ENCODE results near the gene SLC47A1. TPM values are rescaled to one million over a fixed set of nuclear protein-coding genes. Genes with fewer than 3 reads are reported as not detected.

The SLC47A1 gene
- not detected in 2 replicates for total RNA-seq
- total RNA-seq (2013), result 0.21 TPM
- polyA plus RNA-seq, result 0.30 TPM in 1 of 2 replicates, not detected in the other
- 0.78 TPM in 1 of 2 replicates, not detected in the other for polyA minus RNA-seq

GRCh38 chr17:19533718-19534561, at the start of gene SLC47A1:
Gene SLC47A1 (plus strand): TSS chr17:19533854. CDS start chr17:19533940, 86 bp downstream.
- Histone ChIP-seq H3K4me1 (ENCODE audit: control insufficient read depth in 2 of 2, insufficient read depth in 2 of 2, low read length in 2 of 2) (peaks cover 14 to 19% of the 10 kb centered on the region in 2 donors), H3K36me3 (replicated peaks in 1 of 2; ENCODE audit: control extremely low read depth in 1 of 2, control insufficient read depth in 1 of 2, extremely low read depth in 1 of 2, insufficient read depth in 2 of 2, low read length in 1 of 2) (no peaks in the 10 kb centered on the region), H3K79me2 (ENCODE audit: control insufficient read depth, insufficient read depth, low read length) (no peaks in the 10 kb centered on the region), H4K20me1 (ENCODE audit: control insufficient read depth, insufficient read depth, low read length, poor library complexity, severe bottlenecking) (no peaks in the 10 kb centered on the region), H3K27me3 (replicated peaks in 1 of 4; ENCODE audit: control extremely low read depth in 1 of 4, control insufficient read depth in 3 of 4, insufficient read depth in 4 of 4, low read length in 3 of 4) (peaks cover 0 to 36% (median 25%) of the 10 kb centered on the region in 4 experiments), H3K9ac (ENCODE audit: low read length) (peak within 1 kb of the TSS; percentile 4), H3K4me3 (ENCODE audit: control extremely low read depth in 1 of 5, extremely low read depth in 1 of 5, insufficient read depth in 1 of 5, low read depth in 2 of 5, low read length in 4 of 5) (peak within 1 kb of the TSS in 3 of 5 experiments; percentile 23 to 41 (median 30)), H3K9me3 (ENCODE audit: control extremely low read depth in 1 of 3, control insufficient read depth in 2 of 3, insufficient read depth in 1 of 3, low read length in 2 of 3) (no peaks in the 10 kb centered on the region), H3K4me2 (replicated peaks; ENCODE audit: low read depth, low read length, poor library complexity, severe bottlenecking) (peak within 1 kb of the TSS; percentile 71), H3K27ac (ENCODE audit: low read length in 2 of 2) (no peak within 1 kb of the TSS), H2AFZ (ENCODE audit: insufficient read depth, low read depth, low read length, poor library complexity, severe bottlenecking) (peak within 1 kb of the TSS; percentile 56)
- CTCF ChIA-PET, result interaction anchor here (1.0 kb wide), 2 partner anchors 171 to 231 kb away, joined by 3 to 5 read pairs; partner anchors contain the start of gene B9D1
- ATAC-seq (ENCODE audit: low read depth) (no peak), DNase-seq (peak; percentile 27)
- 3% methylated on average over 87 of the region's 87 CpGs for WGBS (ENCODE audit: insufficient coverage)
- Mint-ChIP-seq H3K9me3 (ENCODE audit: insufficient read depth) (no peaks in the 10 kb centered on the region), H3K27ac (no peak within 1 kb of the TSS), H3K27me3 (peaks cover 45% of the 10 kb centered on the region), H3K4me1 (peaks cover 12% of the 10 kb centered on the region), H3K4me3 (peak within 1 kb of the TSS; percentile 44)
- TF ChIP-seq EZH2 (IDR thresholded peaks at IDR 0.05; ENCODE audit: borderline replicate concordance, insufficient read depth, low read depth, low read length, poor library complexity, severe bottlenecking) (peak; percentile 43), CTCF (IDR thresholded peaks at IDR 0.05) (no peak)
- intact Hi-C loops (cut with micrococcal nuclease), result no loop called here
- POLR2A ChIA-PET, result no interaction called here

GRCh38 chr17:19485800-19486340, 47.8 kb upstream of the SLC47A1 start:
- POLR2A ChIA-PET, result no interaction called here
- no peak overlapping the region for H3K27ac Mint-ChIP-seq
- TF ChIP-seq CTCF (IDR thresholded peaks at IDR 0.05), result no peak
- TF ChIP-seq EZH2 (IDR thresholded peaks at IDR 0.05; ENCODE audit: borderline replicate concordance, insufficient read depth, low read depth, low read length, poor library complexity, severe bottlenecking), result no peak

More at GRCh38 chr17:19485800-19486340, 47.8 kb upstream of the SLC47A1 start:
- Mint-ChIP-seq H3K9me3 (ENCODE audit: insufficient read depth) (no peaks in the 10 kb centered on the region), H3K4me3 (no peak overlapping the region), H3K27me3 (peaks cover 6% of the 10 kb centered on the region), H3K4me1 (no peaks in the 10 kb centered on the region)
- DNase-seq, result no peak
- Histone ChIP-seq H3K9ac (ENCODE audit: low read length) (no peak overlapping the region), H3K4me1 (ENCODE audit: control insufficient read depth in 2 of 2, insufficient read depth in 2 of 2, low read length in 2 of 2) (no peaks in the 10 kb centered on the region), H3K27me3 (replicated peaks in 1 of 4; ENCODE audit: control extremely low read depth in 1 of 4, control insufficient read depth in 3 of 4, insufficient read depth in 4 of 4, low read length in 3 of 4) (peaks cover 0 to 9% (median 0%) of the 10 kb centered on the region in 4 experiments), H4K20me1 (ENCODE audit: control insufficient read depth, insufficient read depth, low read length, poor library complexity, severe bottlenecking) (no peaks in the 10 kb centered on the region), H2AFZ (ENCODE audit: insufficient read depth, low read depth, low read length, poor library complexity, severe bottlenecking) (no peak overlapping the region), H3K9me3 (ENCODE audit: control extremely low read depth in 1 of 3, control insufficient read depth in 2 of 3, insufficient read depth in 1 of 3, low read length in 2 of 3) (no peaks in the 10 kb centered on the region), H3K79me2 (ENCODE audit: control insufficient read depth, insufficient read depth, low read length) (no peaks in the 10 kb centered on the region), H3K36me3 (replicated peaks in 1 of 2; ENCODE audit: control extremely low read depth in 1 of 2, control insufficient read depth in 1 of 2, extremely low read depth in 1 of 2, insufficient read depth in 2 of 2, low read length in 1 of 2) (no peaks in the 10 kb centered on the region), H3K4me3 (ENCODE audit: control extremely low read depth in 1 of 5, extremely low read depth in 1 of 5, insufficient read depth in 1 of 5, low read depth in 2 of 5, low read length in 4 of 5) (no peak overlapping the region), H3K27ac (ENCODE audit: low read length in 2 of 2) (no peak overlapping the region), H3K4me2 (replicated peaks; ENCODE audit: low read depth, low read length, poor library complexity, severe bottlenecking) (no peak overlapping the region)
- ATAC-seq (ENCODE audit: low read depth), result no peak
- CTCF ChIA-PET, result no interaction called here
- intact Hi-C loops (cut with micrococcal nuclease), result no loop called here
- no CpG with 5 or more reads among the region's 3 CpGs for WGBS (ENCODE audit: insufficient coverage)
